Small intestine (tissue), 7 donors: ENCODE results near the gene ST3GAL2. TPM values are rescaled to one million over a fixed set of nuclear protein-coding genes. Genes with fewer than 3 reads are reported as not detected.
A peak's percentile ranks its signal among the peaks of the same experiment; 100 is the strongest.
"Not testable (repeated sequence)": the region's sequence is repeated elsewhere in the genome, so short reads cannot be mapped to it uniquely, and the experiment has no call there.

Experiments
- DNase-seq, 2 donors: peaks; one replicate each; pipeline versions ENCODE4 v3.0.0 to v3.0.0-alpha.2; 2013
- FAIRE-seq: peaks from 2 replicates; lab custom pipeline; 2012; peaks lifted over from hg19 to GRCh38; lab: Jason Lieb, UNC
- H3K27ac ChIP-seq, 3 donors: one replicate each; pipeline ENCODE4 v1.5.1; 2013; ENCODE audit warnings: low read length in 2 of 3, mild to moderate bottlenecking in 2 of 3, control low read depth in 1 of 3, inconsistent platforms in 1 of 3, low read depth in 1 of 3, moderate library complexity in 1 of 3
- H3K27me3 ChIP-seq, 3 donors: one replicate each; pipeline ENCODE4 v1.6.1; 2013; ENCODE audit warnings: low read length in 3 of 3, inconsistent platforms in 1 of 3; ENCODE audit not compliant: control insufficient read depth in 3 of 3, insufficient read depth in 3 of 3
- H3K36me3 ChIP-seq, 3 donors: one replicate each; pipeline ENCODE4 v1.6.1; 2013; ENCODE audit warnings: low read length in 3 of 3, inconsistent platforms in 1 of 3, low read depth in 1 of 3, mild to moderate bottlenecking in 1 of 3, moderate library complexity in 1 of 3; ENCODE audit not compliant: control insufficient read depth in 3 of 3, insufficient read depth in 2 of 3
- H3K4me1 ChIP-seq, 3 donors: one replicate each; pipeline ENCODE4 v1.6.1; 2013; ENCODE audit warnings: low read length in 2 of 3, inconsistent platforms in 1 of 3, low read depth in 1 of 3, mild to moderate bottlenecking in 1 of 3, moderate library complexity in 1 of 3; ENCODE audit not compliant: control insufficient read depth in 3 of 3, insufficient read depth in 2 of 3
- H3K4me3 ChIP-seq, 3 donors: one replicate each; pipeline ENCODE4 v1.5.1; 2013; ENCODE audit warnings: low read length in 3 of 3, control low read depth in 1 of 3, inconsistent platforms in 1 of 3, low read depth in 1 of 3, mild to moderate bottlenecking in 1 of 3, moderate library complexity in 1 of 3
- H3K9me3 ChIP-seq, 2 donors: one replicate each; pipeline ENCODE4 v1.6.1; 2013; ENCODE audit warnings: low read depth in 1 of 2, low read length in 1 of 2; ENCODE audit not compliant: control insufficient read depth in 2 of 2, insufficient read depth in 1 of 2
- WGBS, 3 donors: extraction: QIAGEN DNeasy Blood & Tissue Kit; methylation state at CpG; one replicate each; pipeline ENCODE4 v1.1.7; 2013; 5-methylcytosine and 5-hydroxymethylcytosine counted together
- polyA plus RNA-seq, 4 donors: library from polyadenylated mRNA; stranded (reverse) in 3 of 4; unstranded in 1 of 4; fragments of 200-250 nt in 3 of 4; fragments of 120-200 nt in 1 of 4; gene quantifications; one replicate each; pipeline versions ENCODE4 v1.2.1 to v1.2.3, GENCODE V29; 2013
- donor health status: healthy with polysubstance abuse.
- donor health status: control.
- donor health status: control.
- donor health status: Bipolar disorder and iron deficiency.
- donor health status: healthy.

Gene ST3GAL2
- polyA plus RNA-seq, 4 donors = 5.6 to 16.3 (median 8.4) TPM

GRCh38 chr16:70419384-70420327 lies 19.2 kb downstream of the ST3GAL2 start:
- Histone ChIP-seq H3K4me3 (peak overlapping the region in 1 of 3 donors; percentile 58), H3K4me1 (peaks cover 18 to 63% (median 29%) of the 10 kb centered on the region in 3 donors), H3K9me3 (no peaks in the 10 kb centered on the region), H3K27ac (peak overlapping the region; percentile 32 to 92 (median 82)), H3K36me3 (peaks cover 0 to 72% (median 2%) of the 10 kb centered on the region in 3 donors), H3K27me3 (no peaks in the 10 kb centered on the region)
- DNase-seq (peak; percentile 79 to 88), FAIRE-seq (no peak)
- 47 to 72% (median 54%) methylated on average over 14 of the region's 14 CpGs for WGBS, 3 donors

GRCh38 chr16:70418993-70419318 lies 19.9 kb downstream of the ST3GAL2 start:
- H3K4me1 ChIP-seq = peaks cover 18 to 69% (median 29%) of the 10 kb centered on the region in 3 donors
- 27 to 50% (median 43%) methylated on average over 5 of the region's 5 CpGs for WGBS, 3 donors
- H3K4me3 ChIP-seq = peak overlapping the region in 1 of 3 donors; percentile 58
- DNase-seq = no peak
- H3K9me3 ChIP-seq = no peaks in the 10 kb centered on the region
- no peaks in the 10 kb centered on the region for H3K27me3 ChIP-seq
- H3K27ac ChIP-seq = peak overlapping the region; percentile 32 to 92 (median 82)
- FAIRE-seq = no peak
- H3K36me3 ChIP-seq = peaks cover 0 to 66% (median 2%) of the 10 kb centered on the region in 3 donors

GRCh38 chr16:70418274-70418992 lies 20.5 kb downstream of the ST3GAL2 start:
- H3K36me3 ChIP-seq = peaks cover 0 to 61% (median 2%) of the 10 kb centered on the region in 3 donors
- peak overlapping the region; percentile 32 to 92 (median 82) for H3K27ac ChIP-seq
- no peaks in the 10 kb centered on the region for H3K9me3 ChIP-seq
- FAIRE-seq = no peak
- peak overlapping the region in 1 of 3 donors; percentile 58 for H3K4me3 ChIP-seq
- peak in 1 of 2 donors; percentile 59 for DNase-seq
- H3K4me1 ChIP-seq = peaks cover 18 to 69% (median 29%) of the 10 kb centered on the region in 3 donors
- H3K27me3 ChIP-seq = no peaks in the 10 kb centered on the region
- 47 to 50% (median 48%) methylated on average over 13 of the region's 13 CpGs for WGBS, 3 donors

GRCh38 chr16:70417661-70418060 lies 21.2 kb downstream of the ST3GAL2 start:
- H3K4me3 ChIP-seq = peak overlapping the region in 1 of 3 donors; percentile 58
- H3K27me3 ChIP-seq = no peaks in the 10 kb centered on the region
- H3K27ac ChIP-seq = peak overlapping the region; percentile 79 to 92 (median 82)
- DNase-seq (no peak), FAIRE-seq (no peak)
- H3K36me3 ChIP-seq = peaks cover 0 to 58% (median 2%) of the 10 kb centered on the region in 3 donors
- peaks cover 15 to 62% (median 29%) of the 10 kb centered on the region in 3 donors for H3K4me1 ChIP-seq
- 54 to 66% (median 56%) methylated on average over 7 of the region's 7 CpGs for WGBS, 3 donors
- no peaks in the 10 kb centered on the region for H3K9me3 ChIP-seq

- H3K4me3 ChIP-seq = peak overlapping the region in 1 of 3 donors; percentile 58
- peaks cover 15 to 55% (median 29%) of the 10 kb centered on the region in 3 donors for H3K4me1 ChIP-seq
- no peaks in the 10 kb centered on the region for H3K9me3 ChIP-seq
- peak; percentile 61 to 90 for DNase-seq
- no peaks in the 10 kb centered on the region for H3K27me3 ChIP-seq
- no peak for FAIRE-seq
- H3K36me3 ChIP-seq = peaks cover 0 to 57% (median 2%) of the 10 kb centered on the region in 3 donors
- whole genome bisulfite sequencing, 3 donors = 30 to 63% (median 54%) methylated on average over 17 of the region's 17 CpGs
- peak overlapping the region; percentile 35 to 92 (median 79) for H3K27ac ChIP-seq
These were observed 21.9 kb downstream of the ST3GAL2 start for GRCh38 chr16:70416748-70417616.

- peak overlapping the region in 1 of 3 donors; percentile 29 for H3K27ac ChIP-seq
- not testable (repeated sequence) for H3K4me3 ChIP-seq, DNase-seq, H3K9me3 ChIP-seq, FAIRE-seq, H3K27me3 ChIP-seq
- H3K4me1 ChIP-seq = peaks cover 0 to 33% (median 10%) of the 10 kb centered on the region in 3 donors
- WGBS, 3 donors = 93 to 98% (median 95%) methylated on average over 4 to 5 of the region's 5 CpGs
- H3K36me3 ChIP-seq = peaks cover 0 to 48% (median 0%) of the 10 kb centered on the region in 3 donors
These were observed 25.3 kb downstream of the ST3GAL2 start for GRCh38 chr16:70413572-70413971.

GRCh38 chr16:70412385-70412784 lies 26.5 kb downstream of the ST3GAL2 start:
- no peaks in the 10 kb centered on the region for H3K27me3 ChIP-seq
- no peak for FAIRE-seq

More at GRCh38 chr16:70412385-70412784, 26.5 kb downstream of the ST3GAL2 start:
- WGBS, 3 donors = 88 to 95% (median 93%) methylated on average over 8 of the region's 8 CpGs
- no peak for DNase-seq
- Histone ChIP-seq H3K4me3 (no peak overlapping the region), H3K9me3 (no peaks in the 10 kb centered on the region), H3K27ac (no peak overlapping the region), H3K4me1 (peaks cover 0 to 40% (median 3%) of the 10 kb centered on the region in 3 donors), H3K36me3 (peaks cover 0 to 48% (median 0%) of the 10 kb centered on the region in 3 donors)
